ENCODE results near the gene ARHGAP33. TPM values are rescaled to one million over a fixed set of nuclear protein-coding genes. Genes with fewer than 3 reads are reported as not detected.
A peak's percentile ranks its signal among the peaks of the same experiment; 100 is the strongest.
"Not testable (repeated sequence)": the region's sequence is repeated elsewhere in the genome, so short reads cannot be mapped to it uniquely, and the experiment has no call there.

The ARHGAP33 gene
- total RNA-seq, 1 experiment from 2014 or later, result 3.7 TPM

DNA sequence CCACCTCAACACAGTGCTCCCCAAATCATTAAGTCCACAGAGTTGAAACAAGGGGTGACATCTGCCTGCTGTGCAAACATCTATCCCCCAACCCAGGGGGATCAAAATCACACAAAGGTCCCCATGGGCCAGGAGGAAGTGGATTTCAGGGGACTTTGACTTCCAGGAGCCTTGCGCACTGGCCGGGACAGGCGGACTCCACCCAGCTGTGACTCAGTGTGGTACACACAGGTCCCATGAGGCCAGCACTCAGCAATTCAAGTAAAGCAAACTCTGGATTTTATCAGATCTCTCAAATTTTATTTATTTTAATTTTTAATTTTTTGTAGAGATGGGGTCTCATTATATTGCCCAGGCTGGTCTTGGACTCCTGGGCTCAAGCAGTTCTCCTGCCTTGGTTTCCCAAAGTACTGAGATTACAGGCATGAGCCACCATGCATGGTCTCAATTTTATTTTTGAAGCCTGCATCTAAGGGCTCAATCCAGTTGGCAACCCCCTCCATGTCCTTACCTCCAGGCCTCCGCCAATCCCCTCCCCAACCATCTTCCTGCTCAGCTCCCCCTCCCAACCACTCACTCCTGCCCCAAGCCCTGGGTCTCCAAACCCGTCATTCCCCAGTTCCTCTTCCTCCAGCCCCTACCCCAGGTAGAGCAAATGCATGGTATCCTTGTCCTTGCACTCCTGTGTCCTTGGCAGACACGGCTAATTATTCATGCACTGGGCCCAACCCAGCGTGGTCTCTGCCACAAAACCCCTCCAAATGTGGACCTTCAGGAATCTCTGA lies 18.2 kb downstream of the ARHGAP33 start:
- no peak overlapping the region for H3K9ac ChIP-seq (ENCODE audit: low read length)
- CTCF ChIA-PET, result no interaction called here
- no peaks in the 10 kb centered on the region for H4K20me1 ChIP-seq (ENCODE audit: low read length)
- no peaks in the 10 kb centered on the region for H3K79me2 ChIP-seq (ENCODE audit: low read length)
- H3K9me2 ChIP-seq (replicated peaks; ENCODE audit: low read length), result no peaks in the 10 kb centered on the region
- H3K9me3 ChIP-seq (ENCODE audit: low read length), result no peaks in the 10 kb centered on the region
- ATAC-seq, result peak; percentile 54; the same call in 1 of the 2 replicates
- no peak overlapping the region for H3K4me3 ChIP-seq (ENCODE audit: low read length)
- H3K4me1 ChIP-seq (ENCODE audit: insufficient read depth, low read length), result no peaks in the 10 kb centered on the region
- no peaks in the 10 kb centered on the region for H3K27me3 ChIP-seq (ENCODE audit: low read length)
- POLR2A ChIA-PET (ENCODE audit: unreplicated experiment), result no interaction called here
- no peaks in the 10 kb centered on the region for H3F3A ChIP-seq (ENCODE audit: low read length, unreplicated experiment)
- no peak for TF ChIP-seq EZH2 (IDR thresholded peaks at IDR 0.05; ENCODE audit: low read length, unreplicated experiment)
- no peak for TF ChIP-seq EZH2phosphoT487 (IDR thresholded peaks at IDR 0.05; ENCODE audit: borderline replicate concordance, low read length)
- no peak for TF ChIP-seq CTCF (conservative IDR thresholded peaks at IDR 0.05; ENCODE audit: low read depth, low read length)
- H2AFZ ChIP-seq (ENCODE audit: low read length), result no peak overlapping the region
- no peak overlapping the region for H3K27ac ChIP-seq (ENCODE audit: low read length)
- intact Hi-C loops (cut with micrococcal nuclease), result no loop called here
- no peaks in the 10 kb centered on the region for H3K36me3 ChIP-seq (ENCODE audit: low read depth, low read length)
- peak; percentile 2 for DNase-seq
- BruUV-seq (replicated peaks), result no TSS peak
- no peak overlapping the region for H3K4me2 ChIP-seq (ENCODE audit: low read length)

- intact Hi-C loops (cut with micrococcal nuclease); H3K4me2 ChIP-seq (ENCODE audit: low read length); POLR2A ChIA-PET (ENCODE audit: unreplicated experiment): not testable (repeated sequence)
Measured at GRCh38 chr19:35795564-35795963, 20.2 kb downstream of the ARHGAP33 start.

DNA sequence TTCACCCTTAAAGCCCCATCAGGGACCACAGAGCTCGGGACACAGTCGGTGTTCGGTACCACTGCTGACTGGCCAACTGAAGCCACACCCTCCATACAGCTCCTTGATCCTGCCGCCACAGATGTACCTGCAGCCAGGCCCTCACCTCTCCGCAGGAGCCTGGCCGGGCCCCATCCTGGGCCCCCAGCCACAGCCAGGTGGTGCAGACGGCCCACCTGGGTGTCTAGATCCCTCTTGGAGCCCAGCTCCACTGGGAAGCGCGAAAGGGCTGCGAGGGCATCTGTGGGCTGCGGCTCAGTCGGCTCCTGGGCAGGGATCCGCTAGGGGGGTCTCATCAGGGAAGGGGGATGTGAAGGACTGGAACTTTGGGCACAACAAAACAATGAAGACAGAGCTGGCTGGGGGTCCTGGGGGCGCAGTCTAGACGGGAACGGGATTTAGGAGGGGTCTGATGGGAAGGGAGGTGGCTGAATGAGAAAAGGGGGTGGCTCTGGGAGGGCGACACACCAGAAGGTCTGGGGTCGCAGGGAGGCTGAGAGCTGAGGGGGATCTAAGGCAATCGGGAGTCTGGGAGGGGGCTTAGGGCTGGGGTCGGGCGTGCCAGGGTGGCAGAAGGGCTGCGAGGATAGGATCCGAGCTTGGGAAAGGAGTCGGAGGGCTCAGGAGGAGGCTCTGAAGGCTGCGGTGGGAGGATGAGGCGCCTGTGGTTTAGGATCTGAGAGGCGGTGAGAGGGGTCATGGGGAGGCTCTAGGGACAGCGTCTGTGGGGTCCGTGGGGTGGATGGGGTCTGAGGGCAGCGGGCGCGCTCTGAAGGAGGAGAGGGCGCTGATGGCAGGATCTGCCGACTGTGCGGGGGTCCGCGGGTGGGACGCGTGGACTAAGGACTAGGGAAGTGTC lies 21.5 kb downstream of the ARHGAP33 start:
- no TSS peak for BruUV-seq (replicated peaks)
- TF ChIP-seq EZH2 (IDR thresholded peaks at IDR 0.05; ENCODE audit: low read length, unreplicated experiment), result no peak
- no peak for TF ChIP-seq EZH2phosphoT487 (IDR thresholded peaks at IDR 0.05; ENCODE audit: borderline replicate concordance, low read length)
- TF ChIP-seq CTCF (conservative IDR thresholded peaks at IDR 0.05; ENCODE audit: low read depth, low read length), result no peak
- Histone ChIP-seq H3K79me2 (ENCODE audit: low read length) (no peaks in the 10 kb centered on the region), H4K20me1 (ENCODE audit: low read length) (no peaks in the 10 kb centered on the region), H3K27me3 (ENCODE audit: low read length) (no peaks in the 10 kb centered on the region), H3K4me3 (ENCODE audit: low read length) (no peak overlapping the region), H3K4me1 (ENCODE audit: insufficient read depth, low read length) (no peaks in the 10 kb centered on the region), H3K27ac (ENCODE audit: low read length) (no peak overlapping the region), H3K9me3 (ENCODE audit: low read length) (no peaks in the 10 kb centered on the region), H3K9ac (ENCODE audit: low read length) (no peak overlapping the region), H2AFZ (ENCODE audit: low read length) (no peak overlapping the region), H3F3A (ENCODE audit: low read length, unreplicated experiment) (no peaks in the 10 kb centered on the region), H3K9me2 (replicated peaks; ENCODE audit: low read length) (no peaks in the 10 kb centered on the region), H3K4me2 (ENCODE audit: low read length) (no peak overlapping the region), H3K36me3 (ENCODE audit: low read depth, low read length) (no peaks in the 10 kb centered on the region)
- ChIA-PET POLR2A (ENCODE audit: unreplicated experiment) (no interaction called here), CTCF (no interaction called here)
- intact Hi-C loops (cut with micrococcal nuclease), result no loop called here
- ATAC-seq (no peak), DNase-seq (no peak)

More at GRCh38 chr19:35795564-35795963, 20.2 kb downstream of the ARHGAP33 start:
- H2AFZ ChIP-seq (ENCODE audit: low read length); H3F3A ChIP-seq (ENCODE audit: low read length, unreplicated experiment); ATAC-seq; H3K4me3 ChIP-seq (ENCODE audit: low read length); BruUV-seq (replicated peaks); H3K27me3 ChIP-seq (ENCODE audit: low read length); H3K9me2 ChIP-seq (replicated peaks; ENCODE audit: low read length); H3K79me2 ChIP-seq (ENCODE audit: low read length); H3K9ac ChIP-seq (ENCODE audit: low read length); H3K4me1 ChIP-seq (ENCODE audit: insufficient read depth, low read length); H3K36me3 ChIP-seq (ENCODE audit: low read depth, low read length); H3K9me3 ChIP-seq (ENCODE audit: low read length); H4K20me1 ChIP-seq (ENCODE audit: low read length); DNase-seq; H3K27ac ChIP-seq (ENCODE audit: low read length); CTCF ChIA-PET: not testable (repeated sequence)
